Lower leg skin (tissue), 3 donors: ENCODE results near the gene TTC7B.

Experiments
- CTCF ChIP-seq, 3 donors: fragments of 450-650 bp; IDR thresholded peaks; one replicate each; pipeline ENCODE4 v1.5.1; 2016; ENCODE audit warnings: antibody characterized with exemption in 3 of 3, mild to moderate bottlenecking in 3 of 3, moderate library complexity in 2 of 3
- POLR2A ChIP-seq, 2 donors: fragments of 450-650 bp; IDR thresholded peaks; one replicate each; pipeline ENCODE4 v1.6.1; 2016 to 2017; ENCODE audit warnings: antibody characterized with exemption in 2 of 2, mild to moderate bottlenecking in 1 of 2, moderate library complexity in 1 of 2

GRCh38 chr14:90803249-90803648 lies 13.0 kb downstream of the TTC7B start:
- TF ChIP-seq CTCF (IDR thresholded peaks at IDR 0.05) (no peak), POLR2A (IDR thresholded peaks at IDR 0.05) (no peak)
